Measurements from ENCODE around the gene KRT81. TPM values are rescaled to one million over a fixed set of nuclear protein-coding genes. Genes with fewer than 3 reads are reported as not detected.

Gene KRT81
- total RNA-seq, 1 donor from 2014 or later: not detected

DNA sequence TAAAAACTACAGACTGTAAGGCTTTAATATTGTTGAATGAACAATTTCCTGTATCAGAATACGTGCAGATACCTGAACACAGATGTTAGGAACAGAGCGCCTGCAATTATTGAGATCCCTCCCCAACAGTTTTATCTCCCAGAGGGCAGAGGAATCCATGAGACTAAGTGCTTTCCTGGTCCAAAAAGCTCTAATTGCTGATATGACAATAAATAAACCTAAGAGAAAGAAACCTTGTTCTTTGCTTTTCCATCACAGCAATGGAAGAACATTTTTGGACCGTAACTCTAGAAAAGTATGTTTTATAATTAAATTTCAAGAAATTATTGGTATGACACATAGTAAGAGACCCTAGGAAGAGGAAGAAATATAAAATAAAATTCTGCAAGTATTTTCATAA, 42.9 kb upstream of the KRT81 start:
- H3K27ac ChIP-seq: no peak overlapping the region
- H3K27me3 ChIP-seq: no peaks in the 10 kb centered on the region
- H3K4me1 ChIP-seq: no peaks in the 10 kb centered on the region
- H3K36me3 ChIP-seq: no peaks in the 10 kb centered on the region
- no peak overlapping the region for H3K4me3 ChIP-seq
- DNase-seq (ENCODE audit: low spot score in 2 of 2): no peak
- TF ChIP-seq, protein P1, sequence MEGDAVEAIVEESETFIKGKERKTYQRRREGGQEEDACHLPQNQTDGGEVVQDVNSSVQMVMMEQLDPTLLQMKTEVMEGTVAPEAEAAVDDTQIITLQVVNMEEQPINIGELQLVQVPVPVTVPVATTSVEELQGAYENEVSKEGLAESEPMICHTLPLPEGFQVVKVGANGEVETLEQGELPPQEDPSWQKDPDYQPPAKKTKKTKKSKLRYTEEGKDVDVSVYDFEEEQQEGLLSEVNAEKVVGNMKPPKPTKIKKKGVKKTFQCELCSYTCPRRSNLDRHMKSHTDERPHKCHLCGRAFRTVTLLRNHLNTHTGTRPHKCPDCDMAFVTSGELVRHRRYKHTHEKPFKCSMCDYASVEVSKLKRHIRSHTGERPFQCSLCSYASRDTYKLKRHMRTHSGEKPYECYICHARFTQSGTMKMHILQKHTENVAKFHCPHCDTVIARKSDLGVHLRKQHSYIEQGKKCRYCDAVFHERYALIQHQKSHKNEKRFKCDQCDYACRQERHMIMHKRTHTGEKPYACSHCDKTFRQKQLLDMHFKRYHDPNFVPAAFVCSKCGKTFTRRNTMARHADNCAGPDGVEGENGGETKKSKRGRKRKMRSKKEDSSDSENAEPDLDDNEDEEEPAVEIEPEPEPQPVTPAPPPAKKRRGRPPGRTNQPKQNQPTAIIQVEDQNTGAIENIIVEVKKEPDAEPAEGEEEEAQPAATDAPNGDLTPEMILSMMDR (IDR thresholded peaks at IDR 0.05): no peak
- intact Hi-C loops (cut with DNase I): no loop called here
- H3K9me3 ChIP-seq: peaks cover 6 to 17% of the 10 kb centered on the region in 2 donors

DNA sequence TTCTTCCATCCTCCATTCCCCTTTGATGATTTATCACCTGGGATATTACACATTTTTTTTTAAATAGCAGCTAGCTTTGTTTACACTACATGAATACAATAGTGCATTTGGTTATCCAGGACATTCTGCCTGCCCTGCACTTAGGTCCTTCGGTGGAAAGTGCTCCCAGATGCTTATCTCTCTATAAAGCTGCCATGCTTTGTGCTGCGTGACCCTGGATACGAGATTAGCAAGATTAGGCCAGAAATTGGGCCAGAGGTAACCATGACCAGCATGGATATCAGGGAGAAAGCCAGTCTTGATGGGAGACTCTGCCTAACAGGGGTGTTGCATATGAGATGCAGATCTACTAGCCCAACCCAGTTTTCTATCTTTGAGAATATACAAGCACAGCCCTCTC, 42.0 kb upstream of the KRT81 start:
- no peak overlapping the region for H3K27ac ChIP-seq
- intact Hi-C loops (cut with DNase I): no loop called here
- H3K27me3 ChIP-seq: no peaks in the 10 kb centered on the region
- peaks cover 6 to 17% of the 10 kb centered on the region in 2 donors for H3K9me3 ChIP-seq
- DNase-seq (ENCODE audit: low spot score in 2 of 2): no peak
- no peak overlapping the region for H3K4me3 ChIP-seq
- TF ChIP-seq, protein P1 (IDR thresholded peaks at IDR 0.05): no peak
- no peaks in the 10 kb centered on the region for H3K4me1 ChIP-seq
- H3K36me3 ChIP-seq: no peaks in the 10 kb centered on the region

DNA sequence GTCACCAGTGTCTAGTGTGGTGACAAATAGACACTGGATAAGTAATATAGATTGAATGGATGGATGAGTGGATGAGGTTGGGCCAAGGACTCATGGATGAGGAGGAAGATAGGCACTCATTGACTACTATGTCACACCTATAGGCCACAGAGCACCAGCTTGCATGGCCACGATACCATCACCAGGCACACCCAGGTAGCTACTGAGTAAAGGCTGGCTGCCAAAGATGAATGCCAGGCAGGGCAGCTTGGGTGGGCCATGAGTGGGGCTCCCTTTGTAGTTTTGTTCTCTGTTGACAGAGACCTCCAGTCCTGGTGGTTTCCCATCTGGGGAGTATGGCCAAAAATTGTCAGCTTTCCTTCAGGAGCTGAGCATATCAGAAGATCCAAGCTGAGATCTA, 41.0 kb upstream of the KRT81 start:
- Histone ChIP-seq H3K4me1 (peaks cover under 1% of the 10 kb centered on the region in 2 donors), H3K27me3 (no peaks in the 10 kb centered on the region), H3K9me3 (peaks cover 6 to 15% of the 10 kb centered on the region in 2 donors), H3K36me3 (no peaks in the 10 kb centered on the region), H3K27ac (no peak overlapping the region), H3K4me3 (no peak overlapping the region)
- intact Hi-C loops (cut with DNase I): no loop called here
- DNase-seq (ENCODE audit: low spot score in 2 of 2): no peak
- TF ChIP-seq, protein P1 (IDR thresholded peaks at IDR 0.05): no peak

DNA sequence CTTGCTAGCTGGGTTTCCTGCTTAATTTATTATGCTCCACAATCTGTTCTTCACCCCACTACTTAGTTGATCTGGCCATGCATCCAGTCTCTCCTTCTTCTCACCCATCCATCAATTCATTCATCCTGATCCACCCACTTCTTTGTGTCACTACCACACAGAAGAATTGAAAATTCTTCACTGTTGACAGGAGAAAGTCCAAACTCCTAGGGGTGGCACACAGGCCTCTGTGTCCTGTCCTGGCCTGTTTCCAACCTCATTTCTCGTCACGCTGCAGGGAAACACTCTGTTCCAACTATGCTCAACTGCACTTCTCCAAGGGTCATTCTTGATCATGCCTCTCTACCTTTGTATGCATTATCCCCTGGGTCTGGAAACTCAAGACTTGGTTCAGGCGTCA, 40.5 kb upstream of the KRT81 start:
- no peak for DNase-seq (ENCODE audit: low spot score in 2 of 2)
- no peak overlapping the region for H3K27ac ChIP-seq
- H3K4me3 ChIP-seq: no peak overlapping the region
- TF ChIP-seq, protein P1 (IDR thresholded peaks at IDR 0.05): no peak
- intact Hi-C loops (cut with DNase I): no loop called here
- H3K4me1 ChIP-seq: peaks cover 3 to 6% of the 10 kb centered on the region in 2 donors
- no peaks in the 10 kb centered on the region for H3K27me3 ChIP-seq
- H3K36me3 ChIP-seq: no peaks in the 10 kb centered on the region
- peaks cover 6 to 9% of the 10 kb centered on the region in 2 donors for H3K9me3 ChIP-seq

DNA sequence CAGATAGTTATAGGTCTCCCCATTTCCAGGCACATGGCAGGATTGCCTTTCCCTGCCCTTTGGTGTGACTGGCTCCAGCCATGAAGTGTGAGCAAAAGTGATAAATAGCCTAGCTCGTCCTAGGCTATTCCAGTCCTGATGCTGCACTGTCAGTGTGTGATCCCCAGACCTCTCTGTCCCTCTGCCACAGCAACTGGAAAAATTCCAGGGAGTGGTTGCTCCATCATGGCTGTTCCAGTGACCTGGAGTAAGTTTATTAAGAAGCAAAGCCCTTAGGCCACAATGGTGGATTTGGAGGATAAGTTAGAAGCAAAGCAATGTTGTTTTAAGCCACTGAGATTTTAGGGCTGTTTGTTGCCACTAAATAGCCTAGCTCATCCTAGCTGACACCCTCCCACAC, 39.7 kb upstream of the KRT81 start:
- H3K4me3 ChIP-seq: no peak overlapping the region
- intact Hi-C loops (cut with DNase I): no loop called here
- no peaks in the 10 kb centered on the region for H3K36me3 ChIP-seq
- no peak for DNase-seq (ENCODE audit: low spot score in 2 of 2)
- H3K27me3 ChIP-seq: no peaks in the 10 kb centered on the region
- H3K4me1 ChIP-seq: peaks cover 7% of the 10 kb centered on the region in 2 donors
- no peak overlapping the region for H3K27ac ChIP-seq
- TF ChIP-seq, protein P1 (IDR thresholded peaks at IDR 0.05): no peak
- peaks cover 0 to 4% of the 10 kb centered on the region in 2 donors for H3K9me3 ChIP-seq
